ENCODE data around the gene ZDHHC1. TPM values are rescaled to one million over a fixed set of nuclear protein-coding genes. Genes with fewer than 3 reads are reported as not detected.
A peak's percentile ranks its signal among the peaks of the same experiment; 100 is the strongest.

The ZDHHC1 gene
- total RNA-seq, 2 donors from 2014 or later, result 8.4 to 10.6 TPM

GRCh38 chr16:67432506-67432890 is 16.2 kb upstream of the ZDHHC1 start:
- DNase-seq, result no peak

GRCh38 chr16:67431775-67432505 is 15.7 kb upstream of the ZDHHC1 start:
- Mint-ChIP-seq H3K27ac (peak overlapping the region; percentile 87), H3K27me3 (ENCODE audit: insufficient read depth) (peaks cover 33% of the 10 kb centered on the region), H3K36me3 (ENCODE audit: low read depth) (peaks cover 3% of the 10 kb centered on the region), H3K4me3 (peak overlapping the region; percentile 63), H3K4me1 (peaks cover 26% of the 10 kb centered on the region), H3K9me3 (no peaks in the 10 kb centered on the region)
- H3K4me3 ChIP-seq (ENCODE audit: low read length), result peak overlapping the region; percentile 85
- no peaks in the 10 kb centered on the region for H3K9me3 ChIP-seq (ENCODE audit: control insufficient read depth, low read length)
- H3K36me3 ChIP-seq (ENCODE audit: control insufficient read depth, insufficient read depth, low read length), result no peaks in the 10 kb centered on the region
- DNase-seq, result peak; percentile 75
- H3K9ac ChIP-seq (ENCODE audit: extremely low read depth, low read length, poor library complexity, severe bottlenecking), result peak overlapping the region; percentile 69
- no peak for TF ChIP-seq CTCF (conservative IDR thresholded peaks at IDR 0.05)
- WGBS, 2 experiments (ENCODE audit: insufficient coverage in 1 of 2, insufficient read length in 1 of 2), result 37 to 59% methylated on average over 6 to 13 of the region's 13 CpGs
- H3K27ac ChIP-seq (ENCODE audit: low read depth, low read length), result peak overlapping the region; percentile 83
- H3K4me1 ChIP-seq (ENCODE audit: control insufficient read depth, insufficient read depth, low read length), result peaks cover 3% of the 10 kb centered on the region
- H3K27me3 ChIP-seq (ENCODE audit: control insufficient read depth, insufficient read depth, low read length, poor library complexity, severe bottlenecking), result peaks cover 24% of the 10 kb centered on the region

More at GRCh38 chr16:67432506-67432890, 16.2 kb upstream of the ZDHHC1 start:
- no peak for TF ChIP-seq CTCF (conservative IDR thresholded peaks at IDR 0.05)
- 79% methylated on average over 5 of the region's 5 CpGs for WGBS, 2 experiments (ENCODE audit: insufficient coverage in 1 of 2, insufficient read length in 1 of 2)
- peak overlapping the region; percentile 87 for H3K27ac Mint-ChIP-seq
- Histone ChIP-seq H3K4me3 (ENCODE audit: low read length) (peak overlapping the region; percentile 85), H3K27me3 (ENCODE audit: control insufficient read depth, insufficient read depth, low read length, poor library complexity, severe bottlenecking) (peaks cover 24% of the 10 kb centered on the region), H3K9me3 (ENCODE audit: control insufficient read depth, low read length) (no peaks in the 10 kb centered on the region), H3K9ac (ENCODE audit: extremely low read depth, low read length, poor library complexity, severe bottlenecking) (peak overlapping the region; percentile 23), H3K36me3 (ENCODE audit: control insufficient read depth, insufficient read depth, low read length) (peaks cover 4% of the 10 kb centered on the region), H3K27ac (ENCODE audit: low read depth, low read length) (peak overlapping the region; percentile 83), H3K4me1 (ENCODE audit: control insufficient read depth, insufficient read depth, low read length) (peaks cover 3% of the 10 kb centered on the region)
- peaks cover 33% of the 10 kb centered on the region for H3K27me3 Mint-ChIP-seq (ENCODE audit: insufficient read depth)
- peaks cover 5% of the 10 kb centered on the region for H3K36me3 Mint-ChIP-seq (ENCODE audit: low read depth)
- H3K4me3 Mint-ChIP-seq, result peak overlapping the region; percentile 63
- no peaks in the 10 kb centered on the region for H3K9me3 Mint-ChIP-seq
- H3K4me1 Mint-ChIP-seq, result peaks cover 26% of the 10 kb centered on the region

DNA sequence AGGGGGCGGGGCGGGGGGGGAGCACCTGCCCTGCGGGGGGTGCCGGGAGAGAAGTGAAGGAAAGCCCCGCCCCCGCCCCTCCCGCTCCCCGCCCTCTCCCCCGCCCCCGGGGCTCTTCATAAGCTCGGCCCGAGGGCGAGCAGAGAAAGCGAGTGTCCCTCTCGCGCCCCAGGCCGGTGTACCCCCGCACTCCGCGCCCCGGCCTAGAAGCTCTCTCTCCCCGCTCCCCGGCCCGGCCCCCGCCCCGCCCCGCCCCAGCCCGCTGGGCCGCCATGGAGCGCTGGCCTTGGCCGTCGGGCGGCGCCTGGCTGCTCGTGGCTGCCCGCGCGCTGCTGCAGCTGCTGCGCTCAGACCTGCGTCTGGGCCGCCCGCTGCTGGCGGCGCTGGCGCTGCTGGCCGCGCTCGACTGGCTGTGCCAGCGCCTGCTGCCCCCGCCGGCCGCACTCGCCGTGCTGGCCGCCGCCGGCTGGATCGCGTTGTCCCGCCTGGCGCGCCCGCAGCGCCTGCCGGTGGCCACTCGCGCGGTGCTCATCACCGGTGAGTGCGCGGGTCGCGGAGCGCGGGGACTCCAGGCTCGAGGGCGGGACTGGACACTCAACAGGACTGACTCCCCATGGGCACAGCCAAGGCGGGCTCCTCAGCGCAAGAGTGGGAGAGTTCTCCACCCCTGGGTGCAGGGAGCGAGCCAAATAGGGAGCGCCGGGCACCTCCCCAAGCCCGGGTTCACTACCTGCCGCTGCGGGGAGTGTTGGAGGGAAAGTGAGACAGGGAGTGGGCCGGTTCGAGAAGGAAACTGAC is 14.9 kb upstream of the ZDHHC1 start, which contains the start of gene HSD11B2:
HSD11B2 (plus strand) TSS at position 145 of the 798 bp plus-strand sequence; CDS start at position 273, 128 bp downstream.
- peaks cover 24% of the 10 kb centered on the region for H3K27me3 ChIP-seq (ENCODE audit: control insufficient read depth, insufficient read depth, low read length, poor library complexity, severe bottlenecking)
- DNase-seq, result peak; percentile 90
- Mint-ChIP-seq H3K27me3 (ENCODE audit: insufficient read depth) (peaks cover 33% of the 10 kb centered on the region), H3K27ac (no peak within 1 kb of the TSS), H3K4me1 (peaks cover 26% of the 10 kb centered on the region), H3K4me3 (peak within 1 kb of the TSS; percentile 63), H3K36me3 (ENCODE audit: low read depth) (no peaks in the 10 kb centered on the region), H3K9me3 (no peaks in the 10 kb centered on the region)
- WGBS, 2 experiments (ENCODE audit: insufficient coverage in 1 of 2, insufficient read length in 1 of 2), result 1 to 7% methylated on average over 3 to 78 of the region's 87 CpGs
- H3K4me3 ChIP-seq (ENCODE audit: low read length), result peak within 1 kb of the TSS; percentile 85
- H3K9ac ChIP-seq (ENCODE audit: extremely low read depth, low read length, poor library complexity, severe bottlenecking), result peak within 1 kb of the TSS; percentile 69
- no peaks in the 10 kb centered on the region for H3K9me3 ChIP-seq (ENCODE audit: control insufficient read depth, low read length)
- H3K27ac ChIP-seq (ENCODE audit: low read depth, low read length), result peak within 1 kb of the TSS; percentile 83
- TF ChIP-seq CTCF (conservative IDR thresholded peaks at IDR 0.05), result peak; percentile 17
- H3K36me3 ChIP-seq (ENCODE audit: control insufficient read depth, insufficient read depth, low read length), result no peaks in the 10 kb centered on the region
- H3K4me1 ChIP-seq (ENCODE audit: control insufficient read depth, insufficient read depth, low read length), result peaks cover 3% of the 10 kb centered on the region

All from endodermal cell (in vitro differentiated cells).